GM12874 (cell line): ENCODE data around the gene LDLRAD4.

Source experiments
- TF ChIP-seq, protein P1 (sequence below): IDR thresholded peaks from 2 replicates; pipeline ENCODE4 v1.5.1; 2011; ENCODE audit warnings: low read depth, mild to moderate bottlenecking, control low read depth, low read length, moderate library complexity; ENCODE audit not compliant: insufficient read depth

LDLRAD4 gene

DNA sequence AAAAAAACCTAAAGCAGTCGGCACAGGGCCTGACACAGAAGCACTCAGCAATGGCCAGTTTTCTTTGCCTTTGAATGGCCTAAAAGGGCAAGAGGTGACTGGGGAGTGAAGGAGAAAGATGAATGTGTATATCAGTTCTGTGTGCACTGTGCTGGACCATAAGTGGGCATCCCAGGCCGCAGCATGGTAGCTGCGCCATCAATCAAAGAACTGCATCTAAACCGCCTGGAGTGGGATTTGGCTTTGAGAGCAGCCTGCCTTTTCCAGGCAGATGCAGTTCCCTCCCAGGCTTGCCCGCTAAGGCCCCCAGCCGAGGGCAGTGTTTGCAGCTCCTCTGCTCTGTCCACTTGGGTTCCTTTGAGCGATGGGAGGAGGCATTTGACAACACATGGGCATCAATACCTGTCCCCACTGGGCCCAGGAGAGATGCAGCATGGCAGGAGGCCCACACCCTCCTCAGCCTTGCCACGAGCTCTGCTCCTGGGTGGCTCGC, 363.7 kb downstream of the LDLRAD4 start:
- TF ChIP-seq, protein P1, sequence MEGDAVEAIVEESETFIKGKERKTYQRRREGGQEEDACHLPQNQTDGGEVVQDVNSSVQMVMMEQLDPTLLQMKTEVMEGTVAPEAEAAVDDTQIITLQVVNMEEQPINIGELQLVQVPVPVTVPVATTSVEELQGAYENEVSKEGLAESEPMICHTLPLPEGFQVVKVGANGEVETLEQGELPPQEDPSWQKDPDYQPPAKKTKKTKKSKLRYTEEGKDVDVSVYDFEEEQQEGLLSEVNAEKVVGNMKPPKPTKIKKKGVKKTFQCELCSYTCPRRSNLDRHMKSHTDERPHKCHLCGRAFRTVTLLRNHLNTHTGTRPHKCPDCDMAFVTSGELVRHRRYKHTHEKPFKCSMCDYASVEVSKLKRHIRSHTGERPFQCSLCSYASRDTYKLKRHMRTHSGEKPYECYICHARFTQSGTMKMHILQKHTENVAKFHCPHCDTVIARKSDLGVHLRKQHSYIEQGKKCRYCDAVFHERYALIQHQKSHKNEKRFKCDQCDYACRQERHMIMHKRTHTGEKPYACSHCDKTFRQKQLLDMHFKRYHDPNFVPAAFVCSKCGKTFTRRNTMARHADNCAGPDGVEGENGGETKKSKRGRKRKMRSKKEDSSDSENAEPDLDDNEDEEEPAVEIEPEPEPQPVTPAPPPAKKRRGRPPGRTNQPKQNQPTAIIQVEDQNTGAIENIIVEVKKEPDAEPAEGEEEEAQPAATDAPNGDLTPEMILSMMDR: no peak

DNA sequence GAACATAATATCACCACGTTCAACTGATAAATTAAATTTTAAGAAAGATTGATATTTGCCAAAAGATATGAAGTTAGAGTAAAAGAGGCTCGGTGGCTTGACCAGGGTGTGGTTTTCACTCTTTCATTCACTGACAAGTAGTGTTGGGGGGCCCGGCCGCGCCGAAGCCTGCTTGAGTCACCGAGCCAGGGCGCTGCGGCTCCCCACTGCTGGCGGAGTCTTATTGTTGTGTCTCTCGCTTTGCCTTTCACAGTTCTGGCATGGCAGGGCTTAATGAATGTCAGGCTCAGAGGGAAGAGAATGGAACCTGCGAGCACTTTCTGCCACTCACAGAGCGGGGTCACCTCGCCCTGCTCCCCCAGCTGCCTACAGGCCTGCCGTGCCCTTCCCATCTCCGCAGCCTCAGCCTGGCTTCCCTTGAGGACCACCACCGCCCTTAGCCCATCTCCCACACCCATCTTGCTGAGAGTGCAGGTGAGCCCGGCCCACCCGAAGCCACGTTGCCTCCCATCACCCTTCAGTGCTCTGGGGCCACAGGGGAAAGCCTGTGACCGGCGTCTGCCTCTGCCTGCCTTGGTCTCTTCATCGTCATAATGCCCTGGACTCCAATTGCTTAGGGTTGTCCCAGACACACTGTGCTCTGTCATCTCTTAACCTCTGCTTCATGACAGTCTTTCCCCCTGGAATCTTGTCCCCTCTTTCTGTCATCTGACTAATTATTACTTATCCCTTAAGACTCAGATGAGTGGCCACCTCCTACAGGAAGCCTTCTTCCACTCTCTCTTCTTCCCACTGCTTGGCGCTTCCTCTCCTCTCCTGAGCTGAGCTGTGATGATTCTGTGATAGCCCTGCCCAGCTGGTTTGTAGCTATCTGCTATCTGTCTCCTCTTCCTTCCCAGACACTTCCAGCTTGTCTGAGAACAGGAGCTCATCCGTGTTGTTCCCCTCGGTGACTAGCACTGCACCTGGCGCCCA, 365.3 kb downstream of the LDLRAD4 start:
- TF ChIP-seq, protein P1: no peak

DNA sequence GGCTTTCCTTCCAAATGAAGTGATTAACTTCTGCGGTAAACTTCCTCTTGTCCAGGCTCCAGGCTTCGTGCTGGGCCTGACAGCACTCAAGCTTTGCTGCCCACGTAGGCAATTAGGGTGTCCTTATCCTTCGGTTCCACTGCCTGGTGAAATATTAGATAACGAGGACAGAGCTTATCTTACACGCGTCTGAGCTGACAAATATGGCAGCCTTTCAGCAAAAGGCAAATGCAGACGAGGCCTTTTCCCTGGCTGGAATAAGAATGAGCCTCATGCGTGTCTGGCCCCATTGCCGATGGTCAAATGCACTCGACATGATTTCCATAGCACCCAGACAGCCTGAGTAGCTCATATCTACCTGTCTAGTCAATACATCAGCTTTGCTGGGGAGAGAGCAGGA, 366.3 kb downstream of the LDLRAD4 start:
- TF ChIP-seq, protein P1: no peak

DNA sequence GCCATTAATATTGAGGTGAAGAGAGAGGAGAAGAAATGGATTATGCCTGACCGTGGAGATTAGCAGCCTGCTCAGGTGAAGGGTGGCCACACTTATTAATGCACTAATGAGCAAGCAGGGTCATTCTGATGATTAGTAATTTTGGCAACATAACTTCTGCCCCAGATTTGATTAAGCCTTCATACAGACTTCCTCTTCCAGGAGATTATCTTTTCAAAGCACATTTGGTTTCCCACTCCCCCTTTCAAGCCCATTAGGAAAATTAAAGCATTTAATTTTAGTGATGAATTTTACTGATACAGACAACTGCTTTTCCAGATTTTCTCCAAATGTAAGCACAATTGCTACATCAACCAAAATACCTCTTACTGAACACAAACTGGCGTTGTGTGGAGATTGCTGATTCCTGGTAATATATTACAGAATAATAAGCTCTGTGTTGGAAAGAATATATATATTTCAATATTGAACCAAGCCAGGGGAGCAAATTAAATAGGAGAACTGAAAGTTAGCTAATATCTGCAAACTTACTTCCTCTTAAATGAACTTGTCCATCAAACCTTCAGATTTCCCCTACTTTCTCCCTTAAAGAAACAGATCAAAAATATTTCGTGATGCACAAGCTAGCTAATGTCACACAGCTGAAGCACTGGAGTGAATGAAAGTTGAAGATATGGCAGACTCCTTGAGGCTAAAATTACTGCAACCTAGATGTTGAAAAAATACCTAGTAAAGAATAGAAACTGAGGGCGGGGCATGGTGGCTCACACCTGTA, 367.0 kb downstream of the LDLRAD4 start:
- TF ChIP-seq, protein P1: no peak

DNA sequence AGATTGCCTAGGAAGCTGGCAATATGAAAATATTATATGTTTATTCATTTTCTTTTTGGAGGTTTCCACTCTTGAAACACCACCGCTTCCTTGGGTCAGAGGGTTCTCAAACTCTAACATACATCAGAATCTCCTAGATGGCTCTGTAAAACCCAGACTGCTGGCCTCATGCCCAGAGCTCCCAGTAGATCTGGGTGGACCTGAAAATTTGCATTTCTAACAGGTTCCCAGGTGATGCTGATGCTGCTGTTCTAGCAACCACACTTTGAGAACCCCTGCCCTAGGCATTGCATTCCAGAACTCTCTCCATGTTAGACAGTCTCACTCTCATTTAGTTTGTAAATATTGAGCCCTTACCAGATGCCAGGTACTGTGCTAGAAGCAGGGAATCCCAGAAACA, 368.4 kb downstream of the LDLRAD4 start:
- TF ChIP-seq, protein P1: no peak

DNA sequence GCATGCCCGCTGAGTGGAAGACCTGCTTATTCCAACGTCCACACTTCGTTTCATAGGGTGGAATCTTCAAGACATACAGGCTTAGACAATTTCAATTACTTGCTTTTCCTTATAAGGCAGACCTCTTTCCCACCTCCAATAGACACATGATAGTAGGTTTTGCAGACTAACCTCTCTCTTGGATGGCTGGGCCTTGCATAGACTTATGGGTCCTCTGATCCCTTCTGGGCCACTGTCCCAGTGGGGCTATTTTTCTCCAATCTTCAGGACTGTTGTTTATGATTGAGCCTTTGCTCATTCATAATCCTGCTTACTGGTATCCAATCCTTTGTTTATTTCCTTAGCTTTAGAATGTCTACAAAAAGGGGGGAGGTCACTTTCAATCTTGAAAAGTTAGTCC, 368.9 kb downstream of the LDLRAD4 start:
- TF ChIP-seq, protein P1: no peak

DNA sequence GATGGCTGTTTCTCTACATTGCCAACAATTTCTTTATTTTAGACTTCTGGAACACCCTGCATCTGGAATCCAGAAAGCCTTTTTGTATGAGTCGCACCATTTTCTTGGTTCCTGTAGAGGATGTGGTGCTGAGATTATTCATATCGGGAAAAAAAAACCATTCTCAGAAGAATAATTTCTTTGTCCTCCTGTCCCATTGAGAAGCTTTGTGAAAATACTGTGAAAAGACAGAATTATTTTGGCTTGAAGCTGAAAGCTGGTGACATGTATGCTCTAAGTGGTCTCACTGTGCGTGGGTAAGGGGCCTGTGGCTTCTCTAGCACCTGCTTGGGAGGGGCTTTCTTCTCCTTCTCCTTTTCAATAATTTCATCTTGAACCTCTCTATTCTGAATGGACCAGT, 369.4 kb downstream of the LDLRAD4 start:
- TF ChIP-seq, protein P1: no peak
